Measurements from ENCODE around the gene LATS1.
"Not testable (repeated sequence)": the region's sequence is repeated elsewhere in the genome, so short reads cannot be mapped to it uniquely, and the experiment has no call there.

Gene LATS1

GRCh38 chr6:149755300-149756260 lies 37.7 kb upstream of the LATS1 start:
- no peak for DNase-seq (ENCODE audit: low read depth)
- no peak overlapping the region for H3K4me3 ChIP-seq (ENCODE audit: control insufficient read depth, low read depth, low read length)
- TF ChIP-seq CTCF (conservative IDR thresholded peaks at IDR 0.05; ENCODE audit: control insufficient read depth, insufficient read depth, low read depth, low read length), result no peak

GRCh38 chr6:149754548-149754947 lies 36.6 kb upstream of the LATS1 start:
- H3K4me3 ChIP-seq (ENCODE audit: control insufficient read depth, low read depth, low read length), result no peak overlapping the region
- TF ChIP-seq CTCF (conservative IDR thresholded peaks at IDR 0.05; ENCODE audit: control insufficient read depth, insufficient read depth, low read depth, low read length), result no peak
- no peak for DNase-seq (ENCODE audit: low read depth)

- H3K4me3 ChIP-seq (ENCODE audit: control insufficient read depth, low read depth, low read length), result not testable (repeated sequence)
Measured at GRCh38 chr6:149753374-149753637, 35.4 kb upstream of the LATS1 start.

GRCh38 chr6:149752600-149753373 lies 34.9 kb upstream of the LATS1 start:
- no peak for TF ChIP-seq CTCF (conservative IDR thresholded peaks at IDR 0.05; ENCODE audit: control insufficient read depth, insufficient read depth, low read depth, low read length)
- no peak overlapping the region for H3K4me3 ChIP-seq (ENCODE audit: control insufficient read depth, low read depth, low read length)
- peak; percentile 27 for DNase-seq (ENCODE audit: low read depth)

More at GRCh38 chr6:149753374-149753637, 35.4 kb upstream of the LATS1 start:
- not testable (repeated sequence) for DNase-seq (ENCODE audit: low read depth)

GRCh38 chr6:149751920-149752319 lies 34.0 kb upstream of the LATS1 start:
- DNase-seq (ENCODE audit: low read depth); H3K4me3 ChIP-seq (ENCODE audit: control insufficient read depth, low read depth, low read length): not testable (repeated sequence)

GRCh38 chr6:149751239-149751638 lies 33.3 kb upstream of the LATS1 start:
- no peak for TF ChIP-seq CTCF (conservative IDR thresholded peaks at IDR 0.05; ENCODE audit: control insufficient read depth, insufficient read depth, low read depth, low read length)
- DNase-seq (ENCODE audit: low read depth), result no peak
- peak overlapping the region; percentile 7 for H3K4me3 ChIP-seq (ENCODE audit: control insufficient read depth, low read depth, low read length)

GRCh38 chr6:149750136-149750609 lies 32.3 kb upstream of the LATS1 start:
- H3K4me3 ChIP-seq (ENCODE audit: control insufficient read depth, low read depth, low read length), result peak overlapping the region; percentile 96
- DNase-seq (ENCODE audit: low read depth), result peak; percentile 33
- no peak for TF ChIP-seq CTCF (conservative IDR thresholded peaks at IDR 0.05; ENCODE audit: control insufficient read depth, insufficient read depth, low read depth, low read length)

All from fibroblast of mammary gland (primary cell).